ENCODE results near the gene PTPRR.

PTPRR gene

GRCh38 chr12:70638639-70639360, 281.7 kb downstream of the PTPRR start:
- no peak for DNase-seq

GRCh38 chr12:70637303-70638085, 283.0 kb downstream of the PTPRR start, which contains the start of gene PTPRB:
Gene PTPRB (minus strand): TSS chr12:70637429. CDS start chr12:70637395, 34 bp downstream.
- no peak for DNase-seq

GRCh38 chr12:70635755-70636154, 284.8 kb downstream of the PTPRR start:
- DNase-seq, result no peak

- no peak for DNase-seq
Measured at GRCh38 chr12:70628701-70629480, 291.6 kb downstream of the PTPRR start.

GRCh38 chr12:70627677-70628076, 292.9 kb downstream of the PTPRR start:
- no peak for DNase-seq

- no peak for DNase-seq
Measured at GRCh38 chr12:70626180-70626579, 294.4 kb downstream of the PTPRR start.

- DNase-seq, result no peak
Measured at GRCh38 chr12:70619471-70620152, 300.9 kb downstream of the PTPRR start.

- DNase-seq, result no peak
Measured at GRCh38 chr12:70618371-70618770, 302.2 kb downstream of the PTPRR start.

GRCh38 chr12:70617450-70617849, 303.1 kb downstream of the PTPRR start:
- DNase-seq, result no peak

GRCh38 chr12:70615174-70615866, 305.2 kb downstream of the PTPRR start:
- DNase-seq, result no peak

- no peak for DNase-seq
Measured at GRCh38 chr12:70609739-70610491, 310.6 kb downstream of the PTPRR start.

- no peak for DNase-seq
Measured at GRCh38 chr12:70609203-70609602, 311.3 kb downstream of the PTPRR start.

GRCh38 chr12:70608184-70608583, 312.4 kb downstream of the PTPRR start:
- DNase-seq, result no peak

- no peak for DNase-seq
Measured at GRCh38 chr12:70607107-70607506, 313.4 kb downstream of the PTPRR start.

GRCh38 chr12:70605976-70606375, 314.6 kb downstream of the PTPRR start:
- no peak for DNase-seq

GRCh38 chr12:70604662-70605061, 315.9 kb downstream of the PTPRR start:
- DNase-seq, result no peak

GRCh38 chr12:70603044-70603443, 317.5 kb downstream of the PTPRR start:
- DNase-seq, result no peak

- DNase-seq, result no peak
Measured at GRCh38 chr12:70598467-70599193, 321.9 kb downstream of the PTPRR start.

- DNase-seq, result no peak
Measured at GRCh38 chr12:70592664-70593063, 327.9 kb downstream of the PTPRR start.

GRCh38 chr12:70590549-70591226, 329.9 kb downstream of the PTPRR start:
- DNase-seq, result no peak

Data from activated gamma-delta T cell (primary cell).